ENCODE data around the gene NENF.
A peak's percentile ranks its signal among the peaks of the same experiment; 100 is the strongest.
"Not testable (repeated sequence)": the region's sequence is repeated elsewhere in the genome, so short reads cannot be mapped to it uniquely, and the experiment has no call there.

NENF gene

GRCh38 chr1:212432661-212433576, at the start of gene NENF:
NENF (plus strand) TSS chr1:212432920; CDS start chr1:212432944, 24 bp downstream.
- DNase-seq, result peak; percentile 87

GRCh38 chr1:212386029-212386428, 46.7 kb upstream of the NENF start:
- DNase-seq, result no peak

GRCh38 chr1:212388985-212389716, 43.6 kb upstream of the NENF start:
- DNase-seq, result no peak

GRCh38 chr1:212395678-212396437, 36.9 kb upstream of the NENF start:
- not testable (repeated sequence) for DNase-seq

- DNase-seq, result peak; percentile 3
Observed at GRCh38 chr1:212396638-212397037, 36.1 kb upstream of the NENF start.

- DNase-seq, result no peak
Observed at GRCh38 chr1:212397171-212397570, 35.5 kb upstream of the NENF start.

GRCh38 chr1:212401042-212401441, 31.7 kb upstream of the NENF start:
- DNase-seq, result no peak

GRCh38 chr1:212401838-212402582, 30.7 kb upstream of the NENF start:
- peak; percentile 84 for DNase-seq

GRCh38 chr1:212402666-212403321, 29.9 kb upstream of the NENF start:
- peak; percentile 10 for DNase-seq

- no peak for DNase-seq
Observed at GRCh38 chr1:212410231-212410820, 22.4 kb upstream of the NENF start.

GRCh38 chr1:212412374-212412773, 20.3 kb upstream of the NENF start:
- no peak for DNase-seq

- DNase-seq, result no peak
Observed at GRCh38 chr1:212413902-212414327, 18.8 kb upstream of the NENF start.

GRCh38 chr1:212414328-212415106, 18.2 kb upstream of the NENF start, which contains the start of gene PACC1:
PACC1 (minus strand) TSS chr1:212414886; CDS start chr1:212414757, 129 bp downstream.
- DNase-seq, result peak; percentile 77

GRCh38 chr1:212415107-212415841, 17.4 kb upstream of the NENF start:
- no peak for DNase-seq

GRCh38 chr1:212421165-212421564, 11.6 kb upstream of the NENF start:
- DNase-seq, result no peak

- DNase-seq, result no peak
Observed at GRCh38 chr1:212423879-212424278, 8.8 kb upstream of the NENF start.

GRCh38 chr1:212428496-212428895, 4.2 kb upstream of the NENF start:
- no peak for DNase-seq

GRCh38 chr1:212430416-212430815, 2.3 kb upstream of the NENF start:
- peak; percentile 16 for DNase-seq

- no peak for DNase-seq
Observed at GRCh38 chr1:212430955-212431394, 1.7 kb upstream of the NENF start.

GRCh38 chr1:212431644-212432043, 1.1 kb upstream of the NENF start:
- no peak for DNase-seq
